ENCODE results near the gene MPZL2. TPM values are rescaled to one million over a fixed set of nuclear protein-coding genes. Genes with fewer than 3 reads are reported as not detected.
A peak's percentile ranks its signal among the peaks of the same experiment; 100 is the strongest.

The MPZL2 gene
- total RNA-seq, 4 donors from 2014 or later = 6.6 to 31.6 (median 13.9) TPM

GRCh38 chr11:118240999-118241763, 22.9 kb downstream of the MPZL2 start:
- H3K9me3 ChIP-seq = no peaks in the 10 kb centered on the region
- no peaks in the 10 kb centered on the region for H3K27me3 ChIP-seq
- H3K27ac ChIP-seq (replicated peaks in 1 of 4) = peak overlapping the region; percentile 11 to 70 (median 61)
- 57% methylated on average over 9 of the region's 9 CpGs for WGBS
- no peak for DNase-seq (ENCODE audit: extremely low spot score)
- no peak overlapping the region for H3K4me3 ChIP-seq
- peaks cover 11 to 20% (median 17%) of the 10 kb centered on the region in 4 donors for H3K4me1 ChIP-seq
- intact Hi-C loops (cut with DNase I) = no loop called here
- no peaks in the 10 kb centered on the region for H3K36me3 ChIP-seq
- no peak for TF ChIP-seq POLR2A (IDR thresholded peaks at IDR 0.05; ENCODE audit: low read depth)
- no peak for TF ChIP-seq CTCF (IDR thresholded peaks at IDR 0.05)
- peak; percentile 4 to 62 for TF ChIP-seq POLR2AphosphoS5 (IDR thresholded peaks at IDR 0.05)

- no peak for TF ChIP-seq POLR2AphosphoS5 (IDR thresholded peaks at IDR 0.05)
- peaks cover 11 to 20% (median 17%) of the 10 kb centered on the region in 4 donors for H3K4me1 ChIP-seq
- 70% methylated on average over 5 of the region's 5 CpGs for WGBS
- no peaks in the 10 kb centered on the region for H3K9me3 ChIP-seq
- H3K36me3 ChIP-seq = no peaks in the 10 kb centered on the region
- H3K4me3 ChIP-seq = no peak overlapping the region
- no peaks in the 10 kb centered on the region for H3K27me3 ChIP-seq
- no peak overlapping the region for H3K27ac ChIP-seq (replicated peaks in 1 of 4)
- intact Hi-C loops (cut with DNase I) = no loop called here
- no peak for DNase-seq (ENCODE audit: extremely low spot score)
These were observed 24.4 kb downstream of the MPZL2 start for GRCh38 chr11:118239509-118240205.

- Histone ChIP-seq H3K9me3 (no peaks in the 10 kb centered on the region), H3K4me3 (no peak overlapping the region), H3K27me3 (no peaks in the 10 kb centered on the region), H3K36me3 (no peaks in the 10 kb centered on the region), H3K27ac (replicated peaks in 1 of 4) (no peak overlapping the region), H3K4me1 (peaks cover 11 to 20% (median 17%) of the 10 kb centered on the region in 4 donors)
- TF ChIP-seq POLR2A (IDR thresholded peaks at IDR 0.05; ENCODE audit: low read depth) = no peak
- no peak for TF ChIP-seq POLR2AphosphoS5 (IDR thresholded peaks at IDR 0.05)
- TF ChIP-seq EP300 (IDR thresholded peaks at IDR 0.05) = no peak
- no peak for TF ChIP-seq CTCF (IDR thresholded peaks at IDR 0.05)
- intact Hi-C loops (cut with DNase I) = no loop called here
- WGBS = 100% methylated on average over 1 of the region's 1 CpG
- no peak for DNase-seq (ENCODE audit: extremely low spot score)
These were observed 25.2 kb downstream of the MPZL2 start for GRCh38 chr11:118238929-118239328.

GRCh38 chr11:118238421-118238820, 25.7 kb downstream of the MPZL2 start:
- 82% methylated on average over 2 of the region's 2 CpGs for WGBS
- no peak overlapping the region for H3K4me3 ChIP-seq
- no peaks in the 10 kb centered on the region for H3K27me3 ChIP-seq
- no peak overlapping the region for H3K27ac ChIP-seq (replicated peaks in 1 of 4)
- intact Hi-C loops (cut with DNase I) = no loop called here
- no peak for DNase-seq (ENCODE audit: extremely low spot score)
- H3K9me3 ChIP-seq = no peaks in the 10 kb centered on the region
- H3K36me3 ChIP-seq = no peaks in the 10 kb centered on the region
- peaks cover 11 to 20% (median 17%) of the 10 kb centered on the region in 4 donors for H3K4me1 ChIP-seq
- no peak for TF ChIP-seq EP300 (IDR thresholded peaks at IDR 0.05)

GRCh38 chr11:118236170-118236569, 27.9 kb downstream of the MPZL2 start:
- H3K4me3 ChIP-seq = no peak overlapping the region
- intact Hi-C loops (cut with DNase I) = no loop called here
- no peak for TF ChIP-seq CTCF (IDR thresholded peaks at IDR 0.05)
- TF ChIP-seq POLR2AphosphoS5 (IDR thresholded peaks at IDR 0.05) = no peak
- TF ChIP-seq POLR2A (IDR thresholded peaks at IDR 0.05; ENCODE audit: low read depth) = no peak
- no peak for TF ChIP-seq EP300 (IDR thresholded peaks at IDR 0.05)
- peaks cover 0 to 4% (median 2%) of the 10 kb centered on the region in 4 donors for H3K36me3 ChIP-seq
- no peaks in the 10 kb centered on the region for H3K9me3 ChIP-seq
- no peak for DNase-seq (ENCODE audit: extremely low spot score)
- H3K27me3 ChIP-seq = no peaks in the 10 kb centered on the region
- 66% methylated on average over 2 of the region's 2 CpGs for WGBS
- no peak overlapping the region for H3K27ac ChIP-seq (replicated peaks in 1 of 4)
- peaks cover 3 to 13% (median 8%) of the 10 kb centered on the region in 4 donors for H3K4me1 ChIP-seq
